SK-N-SH (cell line): Measurements from ENCODE around the gene CD180. TPM values are rescaled to one million over a fixed set of nuclear protein-coding genes. Genes with fewer than 3 reads are reported as not detected.

Experiments used
- CTCF ChIA-PET: fragments of 300-600, 350-600 bp; formaldehyde crosslinking; extraction: SDS; loops from one replicate; lab custom pipeline; 2021; lab: Yijun Ruan, JAX
- POLR2A ChIA-PET: fragments of 350-600 bp; sonication (Branson Sonifier 250); formaldehyde crosslinking; extraction: SDS; loops from one replicate; lab custom pipeline; 2020; ENCODE audit warnings: antibody characterized with exemption, inconsistent platforms; lab: Yijun Ruan, JAX
- DNase-seq: peaks from one replicate; pipeline ENCODE4 v3.0.0; 2012
- H2AFZ ChIP-seq: fragments of 200-600 bp; sonication (generic); 2 replicates; pipeline ENCODE4 v1.8.1; 2016; ENCODE audit warnings: antibody characterized with exemption, mild to moderate bottlenecking, low read depth
- H3F3A ChIP-seq: fragments of 200-600 bp; sonication (generic); replicated peaks from 2 replicates; pipeline ENCODE3; 2016; ENCODE audit warnings: antibody characterized with exemption, mild to moderate bottlenecking; ENCODE audit not compliant: insufficient read depth
- H3K27ac ChIP-seq, 2 experiments: fragments of 200-500 bp in 1 of 2; fragments of 200-600 bp in 1 of 2; sonication (Bioruptor generic) in 1 of 2; sonication (generic), shearing (Covaris generic) in 1 of 2; 2 replicates each; pipeline versions ENCODE4 v1.5.1 to v1.6.1; 2014 to 2016; ENCODE audit warnings: low read depth in 2 of 2, inconsistent platforms in 1 of 2, low read length in 1 of 2, mild to moderate bottlenecking in 1 of 2, mixed read lengths in 1 of 2
- H3K27me3 ChIP-seq: fragments of 200-600 bp; sonication (generic), shearing (Covaris generic); 2 replicates; pipeline ENCODE4 v1.6.1; 2016; ENCODE audit warnings: mixed run types; ENCODE audit not compliant: insufficient read depth
- H3K36me3 ChIP-seq, 2 experiments: fragments of 200-500 bp in 1 of 2; fragments of 200-600 bp in 1 of 2; sonication (Bioruptor generic) in 1 of 2; sonication (generic) in 1 of 2; replicated peaks in 1 of 2; 2 replicates each; pipeline versions ENCODE3 to v1.5.1; 2014 to 2016; ENCODE audit warnings: low read length in 1 of 2, mild to moderate bottlenecking in 1 of 2; ENCODE audit not compliant: insufficient read depth in 2 of 2, control insufficient read depth in 1 of 2
- H3K4me1 ChIP-seq, 2 experiments: fragments of 200-500 bp in 1 of 2; fragments of 200-600 bp in 1 of 2; sonication (Bioruptor generic) in 1 of 2; sonication (generic), shearing (Covaris generic) in 1 of 2; 2 replicates each; pipeline versions ENCODE4 v1.5.1 to v1.6.1; 2014 to 2016; ENCODE audit warnings: low read depth in 1 of 2, low read length in 1 of 2, mixed run types in 1 of 2; ENCODE audit not compliant: insufficient read depth in 2 of 2, control insufficient read depth in 1 of 2
- H3K4me2 ChIP-seq: fragments of 200-600 bp; sonication (generic), shearing (Covaris generic); 2 replicates; pipeline ENCODE4 v1.6.1; 2017; ENCODE audit warnings: mixed run types
- H3K4me3 ChIP-seq, 2 experiments: fragments of 200-500 bp in 1 of 2; fragments of 200-600 bp in 1 of 2; sonication (Bioruptor generic) in 1 of 2; sonication (generic), shearing (Covaris generic) in 1 of 2; 2 replicates each; pipeline versions ENCODE4 v1.5.1 to v1.8.1; 2014 to 2016; ENCODE audit warnings: low read depth in 2 of 2, inconsistent platforms in 1 of 2, low read length in 1 of 2, mild to moderate bottlenecking in 1 of 2, mixed read lengths in 1 of 2, moderate library complexity in 1 of 2
- H3K79me2 ChIP-seq: fragments of 200-600 bp; sonication (generic); 2 replicates; pipeline ENCODE4 v1.8.1; 2017; ENCODE audit warnings: mild to moderate bottlenecking; ENCODE audit not compliant: insufficient read depth
- H3K9ac ChIP-seq: fragments of 200-600 bp; sonication (generic); 2 replicates; pipeline ENCODE4 v1.6.1; 2017; ENCODE audit warnings: mixed run types
- H3K9me2 ChIP-seq: fragments of 200-600 bp; sonication (generic); 2 replicates; pipeline ENCODE4 v1.6.1; 2017; ENCODE audit warnings: mixed run types
- H3K9me3 ChIP-seq: fragments of 200-600 bp; sonication (generic); 2 replicates; pipeline ENCODE4 v1.6.1; 2017; ENCODE audit warnings: mixed run types, mild to moderate bottlenecking, moderate library complexity
- H4K20me1 ChIP-seq: fragments of 200-600 bp; sonication (generic); 2 replicates; pipeline ENCODE4 v1.6.1; 2017; ENCODE audit warnings: mild to moderate bottlenecking, mixed run types; ENCODE audit not compliant: insufficient read depth
- CHD2 ChIP-seq: fragments of 150-350 bp; IDR thresholded peaks from 2 replicates; pipeline ENCODE4 v1.6.1; 2018; ENCODE audit warnings: low read length; ENCODE audit not compliant: partially characterized antibody
- ELF1 ChIP-seq: IDR thresholded peaks from 2 replicates; pipeline ENCODE4 v1.4.0; 2012
- EP300 ChIP-seq, 2 experiments: IDR thresholded peaks; 2 replicates each; pipeline versions ENCODE4 v1.4.0 to v1.6.1; 2012; ENCODE audit warnings: borderline replicate concordance in 1 of 2, low read depth in 1 of 2, low read length in 1 of 2
- FOXM1 ChIP-seq: IDR thresholded peaks from 2 replicates; pipeline ENCODE4 v1.4.0; 2012; ENCODE audit warnings: low read depth, mild to moderate bottlenecking
- GABPA ChIP-seq: IDR thresholded peaks from 2 replicates; pipeline ENCODE4 v1.4.0; 2012; ENCODE audit warnings: low read depth, mild to moderate bottlenecking
- GATA2 ChIP-seq: sonication (generic); formaldehyde crosslinking; IDR thresholded peaks from 2 replicates; pipeline ENCODE4 v1.5.0; 2020; ENCODE audit warnings: mild to moderate bottlenecking, missing genetic modification reagents
- IRF3 ChIP-seq: fragments of 150-350 bp; IDR thresholded peaks from 2 replicates; pipeline ENCODE4 v1.6.1; 2016; ENCODE audit warnings: mild to moderate bottlenecking, low read depth, low read length
- MEF2A ChIP-seq: IDR thresholded peaks from 2 replicates; pipeline ENCODE4 v1.4.0; 2012; ENCODE audit warnings: low read depth, borderline replicate concordance
- NFIC ChIP-seq: IDR thresholded peaks from 2 replicates; pipeline ENCODE4 v1.4.0; 2012; ENCODE audit warnings: borderline replicate concordance
- PBX3 ChIP-seq: IDR thresholded peaks from 2 replicates; pipeline ENCODE4; 2012
- POLR2AphosphoS5 ChIP-seq: IDR thresholded peaks from 2 replicates; pipeline ENCODE4 v1.6.1; 2012; ENCODE audit warnings: low read depth, low read length
- RFX5 ChIP-seq: IDR thresholded peaks from 2 replicates; pipeline ENCODE4 v1.6.1; 2012; ENCODE audit warnings: mild to moderate bottlenecking, improper control_type of control experiment, low read length
- SMC3 ChIP-seq: IDR thresholded peaks from 2 replicates; pipeline ENCODE4 v1.6.1; 2012; ENCODE audit warnings: low read depth, low read length, improper control_type of control experiment
- TAF1 ChIP-seq: IDR thresholded peaks from 2 replicates; pipeline ENCODE4 v1.6.1; 2012; ENCODE audit warnings: low read depth, mild to moderate bottlenecking, low read length, moderate library complexity, borderline replicate concordance
- TEAD4 ChIP-seq: IDR thresholded peaks from 2 replicates; pipeline ENCODE4 v1.4.0; 2012; ENCODE audit warnings: mild to moderate bottlenecking, borderline replicate concordance; ENCODE audit not compliant: insufficient read depth
- USF1 ChIP-seq: IDR thresholded peaks from 2 replicates; pipeline ENCODE4 v1.4.0; 2012; ENCODE audit warnings: low read depth, borderline replicate concordance
- ZBTB33 ChIP-seq: IDR thresholded peaks from 2 replicates; pipeline ENCODE4 v1.4.0; 2012; ENCODE audit warnings: low read depth, borderline replicate concordance
- WGBS: methylation state at CpG from one replicate; pipeline ENCODE4 v1.1.6; 2017; ENCODE audit warnings: low lambda C conversion rate; 5-methylcytosine and 5-hydroxymethylcytosine counted together
- polyA plus RNA-seq, 3 experiments: library from polyadenylated mRNA; depleted of rRNA; stranded (reverse); fragments of >200 nt; gene quantifications; 2 replicates each; pipeline ENCODE4 v1.2.3, GENCODE V29; 2012
- TF ChIP-seq, protein P1 (sequence below): fragments of 150-350 bp; IDR thresholded peaks from 2 replicates; pipeline ENCODE4 v1.6.1; 2017; ENCODE audit warnings: antibody characterized with exemption, low read length, low read depth, borderline replicate concordance

CD180 gene
- polyA plus RNA-seq, 1 of the 3 experiments (the other 2 are of a cell fraction): 0.02 TPM

DNA sequence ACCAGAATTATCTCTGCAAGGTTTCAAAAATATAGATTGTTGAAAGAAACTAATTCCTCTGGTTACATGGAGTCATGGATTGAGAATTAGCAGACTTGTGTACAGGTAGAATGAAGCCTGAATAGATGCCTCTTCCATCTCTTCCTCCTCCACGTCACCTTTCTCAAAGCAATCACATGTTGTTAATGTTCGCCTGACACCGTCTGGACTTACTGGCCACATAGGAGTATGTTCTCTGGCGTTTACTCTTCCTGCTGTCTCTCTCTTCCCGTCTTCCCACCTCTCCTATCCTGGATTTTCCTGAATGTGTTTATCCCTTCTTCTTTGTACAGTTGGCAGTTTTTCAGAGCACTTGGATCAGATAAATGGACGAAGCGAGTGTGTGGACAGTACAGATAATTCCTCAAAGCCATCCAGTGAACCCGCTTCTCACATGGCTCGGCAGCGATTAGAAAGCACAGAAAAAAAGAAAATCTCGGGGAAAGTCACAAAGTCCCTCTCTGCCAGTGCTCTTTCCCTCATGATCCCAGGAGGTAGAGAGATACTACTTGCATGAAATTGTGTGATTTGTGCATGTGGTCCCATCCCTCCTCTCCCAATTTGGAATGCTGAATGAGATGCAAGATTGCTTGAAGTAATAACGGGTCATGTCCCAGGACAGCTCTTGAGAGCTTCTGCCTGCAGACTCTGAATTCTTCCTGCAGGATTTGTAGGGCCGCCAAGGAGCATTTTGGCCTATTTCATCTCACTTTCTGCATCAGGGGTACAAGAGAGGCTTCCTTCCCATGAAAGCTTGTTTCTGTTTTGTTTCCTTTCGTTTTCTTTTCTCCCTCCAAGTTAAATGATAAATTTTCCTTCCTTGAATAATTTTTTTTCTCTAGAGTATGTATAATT, 47.3 kb downstream of the CD180 start:
- H3K36me3 ChIP-seq: peaks cover 5 to 32% of the 10 kb centered on the region in 2 experiments
- no peak overlapping the region for H3K4me3 ChIP-seq
- no peak for DNase-seq
- TF ChIP-seq USF1: no peak
- H3F3A ChIP-seq: no peaks in the 10 kb centered on the region
- no peaks in the 10 kb centered on the region for H3K9me3 ChIP-seq
- H3K27ac ChIP-seq: no peak overlapping the region
- H3K4me1 ChIP-seq: no peaks in the 10 kb centered on the region
- ChIA-PET POLR2A (no interaction called here), CTCF (interaction anchor here (0.6 to 3.9 kb wide), 43 partner anchors 10 to 843 kb away, joined by 3 to 52 read pairs (median 5); no protein-coding TSS in a partner anchor)
- H3K9ac ChIP-seq: no peak overlapping the region
- H3K27me3 ChIP-seq: no peaks in the 10 kb centered on the region
- 91% methylated on average over 14 of the region's 14 CpGs for WGBS
- no peak overlapping the region for H3K4me2 ChIP-seq
- H3K9me2 ChIP-seq: no peaks in the 10 kb centered on the region
- H2AFZ ChIP-seq: no peak overlapping the region
- no peaks in the 10 kb centered on the region for H3K79me2 ChIP-seq
- no peaks in the 10 kb centered on the region for H4K20me1 ChIP-seq

- no peaks in the 10 kb centered on the region for H3K4me1 ChIP-seq
- H3K36me3 ChIP-seq: peaks cover 0 to 35% of the 10 kb centered on the region in 2 experiments
- H4K20me1 ChIP-seq: no peaks in the 10 kb centered on the region
- no peak overlapping the region for H3K9ac ChIP-seq
- H2AFZ ChIP-seq: no peak overlapping the region
- no peaks in the 10 kb centered on the region for H3K27me3 ChIP-seq
- no peak overlapping the region for H3K27ac ChIP-seq
- DNase-seq: no peak
- H3K4me3 ChIP-seq: no peak overlapping the region
- H3K9me2 ChIP-seq: no peaks in the 10 kb centered on the region
- ChIA-PET POLR2A (interaction anchor here (0.5 kb wide), 1 partner anchor 1334 kb away, joined by 6 read pairs; no protein-coding TSS in a partner anchor), CTCF (interaction anchor here (0.6 to 5.9 kb wide), 10 partner anchors 9 to 344 kb away, joined by 3 to 52 read pairs (median 4); no protein-coding TSS in a partner anchor)
- TF ChIP-seq CHD2 (no peak), TEAD4 (no peak), GATA2 (CRISPR knock-in tag) (no peak), POLR2AphosphoS5 (no peak), EP300 (IDR thresholded peaks at IDR 0.05; ENCODE audit: borderline replicate concordance in 1 of 2, low read depth in 1 of 2, low read length in 1 of 2) (no peak), IRF3 (no peak), GABPA (no peak), USF1 (no peak), ZBTB33 (no peak), NFIC (no peak), RFX5 (no peak), SMC3 (no peak), MEF2A (no peak), TAF1 (no peak), FOXM1 (no peak), ELF1 (no peak), PBX3 (no peak)
- TF ChIP-seq, protein P1, sequence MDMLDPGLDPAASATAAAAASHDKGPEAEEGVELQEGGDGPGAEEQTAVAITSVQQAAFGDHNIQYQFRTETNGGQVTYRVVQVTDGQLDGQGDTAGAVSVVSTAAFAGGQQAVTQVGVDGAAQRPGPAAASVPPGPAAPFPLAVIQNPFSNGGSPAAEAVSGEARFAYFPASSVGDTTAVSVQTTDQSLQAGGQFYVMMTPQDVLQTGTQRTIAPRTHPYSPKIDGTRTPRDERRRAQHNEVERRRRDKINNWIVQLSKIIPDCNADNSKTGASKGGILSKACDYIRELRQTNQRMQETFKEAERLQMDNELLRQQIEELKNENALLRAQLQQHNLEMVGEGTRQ: no peak
- no peaks in the 10 kb centered on the region for H3K9me3 ChIP-seq
- WGBS: 91% methylated on average over 3 of the region's 3 CpGs
- no peak overlapping the region for H3K4me2 ChIP-seq
- no peaks in the 10 kb centered on the region for H3K79me2 ChIP-seq
- H3F3A ChIP-seq: no peaks in the 10 kb centered on the region
These were observed 48.8 kb downstream of the CD180 start for GRCh38 chr5:67147760-67148159.
